GM19438 (cell line): ENCODE data around the gene CCL20.
"Not testable (repeated sequence)": the region's sequence is repeated elsewhere in the genome, so short reads cannot be mapped to it uniquely, and the experiment has no call there.

Experiments
- ATAC-seq: cut with Tn5 transposase; IDR thresholded peaks from one replicate; pipeline ENCODE4 v1.9.1; 2021; ENCODE audit warnings: low read depth; ENCODE audit not compliant: unreplicated experiment

The CCL20 gene

GRCh38 chr2:227828477-227828912 is 14.9 kb downstream of the CCL20 start:
- ATAC-seq, result no peak

DNA sequence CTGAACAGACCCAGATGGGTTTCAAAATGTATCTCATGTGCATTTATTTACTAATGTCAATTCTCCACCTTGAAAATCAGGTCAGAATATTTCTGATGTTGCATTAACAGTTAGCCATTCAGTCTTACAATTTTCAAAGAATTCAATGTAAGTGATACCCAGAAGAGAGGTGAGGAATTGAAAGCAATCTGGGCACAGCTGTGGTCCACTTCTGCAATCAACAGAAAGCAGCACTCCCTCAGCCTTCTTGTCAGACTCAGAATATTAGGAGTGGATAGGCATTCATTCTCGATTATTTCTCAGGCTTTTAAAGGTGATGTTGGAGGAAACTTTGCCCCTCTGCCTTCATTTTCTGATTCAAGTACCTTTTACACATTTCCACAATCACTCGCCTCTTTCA is 15.7 kb downstream of the CCL20 start:
- no peak for ATAC-seq

- no peak for ATAC-seq
Measured at GRCh38 chr2:227834423-227834822, 20.8 kb downstream of the CCL20 start.

- ATAC-seq, result no peak
Measured at GRCh38 chr2:227834916-227835650, 21.4 kb downstream of the CCL20 start.

DNA sequence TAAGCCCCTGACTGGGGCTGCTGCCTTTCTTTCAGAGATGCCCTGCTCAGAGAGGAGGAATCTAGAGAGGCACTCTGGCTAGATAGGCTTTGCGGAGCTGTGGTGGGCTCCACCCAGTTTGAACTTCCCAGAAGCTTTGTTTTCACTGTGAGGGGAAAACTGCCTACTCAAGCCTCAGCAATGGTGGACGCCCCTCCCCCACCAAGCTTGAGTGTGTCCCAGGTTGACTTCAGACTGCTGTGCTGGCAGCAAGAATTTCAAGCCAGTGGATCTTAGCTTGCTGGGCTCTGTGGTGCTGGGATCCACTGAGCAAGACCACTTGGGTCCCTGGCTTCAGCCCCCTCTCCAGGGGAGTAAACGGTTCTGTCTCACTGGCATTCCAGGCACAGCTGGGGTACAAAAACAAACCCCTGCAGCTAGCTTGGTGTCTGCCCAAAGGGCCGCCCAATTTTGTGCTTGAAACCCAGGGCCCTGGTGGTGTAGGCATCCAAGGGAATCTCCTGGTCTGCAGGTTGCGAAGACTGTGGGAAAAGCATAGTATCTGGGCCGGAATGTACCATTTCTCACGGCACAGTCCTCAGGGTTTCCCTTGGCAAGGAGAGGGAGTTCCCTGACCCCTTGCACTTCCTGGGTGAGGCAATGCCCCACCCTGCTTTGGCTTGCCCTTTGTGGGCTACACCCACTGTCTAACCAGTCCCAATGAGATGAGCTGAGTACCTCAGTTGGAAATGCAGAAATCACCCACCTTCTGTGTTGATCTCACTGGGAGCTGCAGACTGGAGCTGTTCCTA is 25.9 kb downstream of the CCL20 start:
- ATAC-seq, result not testable (repeated sequence)

GRCh38 chr2:227846831-227847230 is 33.2 kb downstream of the CCL20 start:
- no peak for ATAC-seq

GRCh38 chr2:227848146-227848545 is 34.5 kb downstream of the CCL20 start:
- ATAC-seq, result no peak

DNA sequence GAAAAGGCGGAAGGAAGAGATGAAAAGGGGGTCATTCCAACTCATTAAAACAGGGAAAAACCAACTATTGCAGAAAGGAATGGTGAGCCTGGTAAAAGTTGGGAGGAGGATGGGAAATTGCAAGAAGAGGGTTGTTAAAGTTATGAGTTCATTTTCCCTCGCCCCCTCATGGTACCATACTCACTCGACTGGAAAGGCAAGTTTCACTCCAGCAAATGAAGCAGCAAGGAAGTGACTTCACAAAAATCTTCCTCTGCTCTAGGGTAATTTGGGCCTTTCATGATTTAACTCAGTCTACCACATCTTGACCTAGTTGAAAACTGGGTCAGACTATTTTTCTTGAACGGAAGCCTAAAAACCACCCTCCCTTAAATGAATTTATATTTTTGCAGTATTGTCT is 34.9 kb downstream of the CCL20 start:
- ATAC-seq, result no peak

DNA sequence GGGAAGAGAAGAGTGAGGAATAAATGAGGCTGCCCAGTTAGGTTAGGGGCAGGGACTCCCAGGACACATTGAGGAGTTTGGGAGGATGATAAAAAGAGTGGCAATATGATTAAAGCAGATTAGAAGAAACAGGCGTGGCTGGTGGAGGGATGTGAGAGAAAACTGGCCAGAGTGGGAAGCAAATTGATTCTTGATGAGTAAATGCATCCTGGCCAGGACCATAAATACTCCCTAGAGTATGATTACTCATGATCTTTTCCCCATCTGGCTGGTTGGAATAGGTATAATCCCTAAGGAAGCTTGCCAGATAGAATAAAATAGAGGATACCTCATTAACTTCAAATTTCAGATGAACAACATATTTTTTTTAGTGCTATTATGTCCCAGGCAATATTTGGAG is 36.3 kb downstream of the CCL20 start:
- ATAC-seq, result no peak

DNA sequence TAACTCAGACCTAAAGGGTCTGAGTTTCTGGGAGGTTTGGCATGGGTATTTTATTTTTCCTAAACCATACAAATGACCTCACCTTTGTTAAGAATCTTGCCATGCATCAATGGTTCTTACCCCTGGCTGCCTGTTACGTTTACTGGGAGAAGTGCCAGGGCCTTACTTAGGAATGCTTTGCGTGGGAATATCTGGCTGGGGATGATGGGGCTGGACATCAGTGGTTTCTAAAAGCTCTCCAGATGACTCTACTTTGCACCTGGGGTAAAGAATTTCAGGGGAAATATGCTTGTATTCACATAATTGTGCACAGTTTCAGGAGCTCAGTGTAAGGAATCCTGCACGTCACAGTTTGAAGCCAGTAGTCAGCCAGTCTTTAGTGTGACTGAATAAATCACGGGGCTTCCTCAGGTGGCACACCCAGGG is 39.6 kb downstream of the CCL20 start:
- ATAC-seq, result no peak

DNA sequence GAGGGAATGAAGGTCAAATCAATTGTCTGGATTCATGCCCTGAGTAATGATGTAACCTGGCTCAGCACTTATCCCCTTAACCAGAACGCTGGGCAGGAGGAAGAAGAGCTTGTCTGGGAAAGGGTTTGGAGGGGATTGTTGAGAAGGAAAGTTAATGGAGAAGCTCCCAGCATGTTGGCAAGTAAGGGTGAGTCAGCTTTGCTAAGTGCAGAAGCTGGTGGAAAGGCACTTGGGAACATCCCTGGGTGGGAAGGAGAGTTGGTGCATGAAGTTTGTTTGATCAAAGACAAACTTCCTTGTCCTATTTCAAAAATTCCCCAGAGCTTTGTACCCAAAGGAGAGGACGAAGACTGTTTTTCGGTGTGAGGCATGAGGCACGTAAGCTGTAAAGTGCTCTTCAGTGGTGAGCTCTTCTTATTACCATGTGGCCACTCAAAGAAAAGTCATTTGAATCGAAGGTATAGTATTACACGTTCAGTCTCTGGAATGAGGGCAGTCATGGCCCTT is 40.2 kb downstream of the CCL20 start:
- no peak for ATAC-seq

DNA sequence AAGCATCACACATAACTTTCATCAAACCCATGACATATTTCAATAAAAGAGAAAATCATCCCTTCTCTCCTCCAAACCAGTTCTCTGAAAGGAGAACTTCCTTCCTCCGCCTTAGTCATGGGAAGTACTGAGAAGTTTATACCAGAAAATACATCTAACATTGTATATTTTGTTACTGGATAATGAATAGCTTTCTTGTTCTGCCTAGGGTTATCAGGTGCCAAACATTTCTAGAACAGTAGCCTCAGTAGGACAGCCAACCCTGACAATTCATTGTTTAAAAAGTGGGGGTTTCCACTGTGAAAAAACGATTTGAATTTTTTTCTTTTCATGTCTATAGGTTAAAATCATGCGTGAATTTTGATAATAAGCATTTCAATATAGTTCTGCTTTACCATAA is 41.8 kb downstream of the CCL20 start:
- ATAC-seq, result no peak

GRCh38 chr2:227856697-227857096 is 43.1 kb downstream of the CCL20 start:
- ATAC-seq, result no peak

- no peak for ATAC-seq
Measured at GRCh38 chr2:227860221-227860641, 46.6 kb downstream of the CCL20 start.

DNA sequence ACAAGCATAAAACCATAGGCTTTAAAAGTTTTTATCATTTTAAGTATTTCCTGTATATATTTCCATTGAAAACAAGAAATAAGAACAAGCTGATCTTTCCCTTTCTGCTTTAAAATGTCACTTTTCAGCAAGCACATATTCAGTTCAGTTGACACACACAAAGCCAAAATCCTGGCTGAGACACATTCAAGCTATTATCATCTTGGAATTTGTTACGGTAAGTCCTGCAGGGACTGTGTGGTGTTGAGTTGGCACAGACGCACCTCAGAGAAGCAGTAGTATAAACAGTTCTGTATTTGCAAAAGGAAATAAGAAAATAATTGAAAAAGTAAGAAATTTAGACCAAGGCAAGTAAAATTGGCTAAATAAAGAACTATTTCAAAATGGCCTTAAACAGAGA is 47.4 kb downstream of the CCL20 start:
- ATAC-seq, result no peak

GRCh38 chr2:227862227-227862740 is 48.6 kb downstream of the CCL20 start:
- ATAC-seq, result no peak

DNA sequence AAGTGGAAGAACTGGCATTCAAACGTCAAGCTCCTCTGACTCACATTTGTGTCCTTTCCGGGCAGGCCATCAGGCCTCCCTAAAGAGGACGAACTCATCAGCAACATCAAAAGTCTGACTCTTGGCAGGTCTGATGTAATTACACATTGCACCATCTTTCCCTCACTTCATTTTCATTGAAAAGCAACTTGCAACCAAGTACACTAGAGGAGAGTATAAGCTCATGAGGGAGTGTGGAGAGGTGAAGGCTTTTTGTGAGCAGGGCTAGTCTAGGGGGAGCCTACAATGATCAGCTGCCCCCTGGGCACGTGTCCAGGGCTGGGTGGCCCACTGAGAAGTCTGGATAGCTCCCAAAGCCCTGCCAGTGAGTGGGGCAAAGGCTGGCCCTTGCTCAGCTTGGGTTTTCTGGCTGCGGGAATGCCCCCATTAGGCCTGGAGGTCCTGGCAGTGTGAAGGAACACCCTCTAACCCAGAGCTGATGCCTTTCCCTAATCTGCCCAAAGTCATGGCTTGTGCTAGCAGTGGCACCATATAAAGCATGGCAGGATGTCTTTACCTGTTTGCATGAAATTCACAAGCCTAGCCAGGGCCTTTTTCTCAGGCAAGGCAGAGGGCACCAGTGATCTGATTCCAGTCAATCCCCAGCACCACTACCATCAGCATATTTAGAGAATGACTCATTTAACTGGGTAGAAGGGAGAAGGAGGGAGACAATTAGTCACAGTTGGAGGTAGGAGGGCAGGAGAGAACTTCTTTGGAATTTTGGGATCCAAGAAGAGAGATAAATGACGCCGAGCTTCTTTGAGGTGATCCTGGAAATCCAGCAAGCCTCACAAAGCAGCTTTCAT is 49.3 kb downstream of the CCL20 start:
- no peak for ATAC-seq

DNA sequence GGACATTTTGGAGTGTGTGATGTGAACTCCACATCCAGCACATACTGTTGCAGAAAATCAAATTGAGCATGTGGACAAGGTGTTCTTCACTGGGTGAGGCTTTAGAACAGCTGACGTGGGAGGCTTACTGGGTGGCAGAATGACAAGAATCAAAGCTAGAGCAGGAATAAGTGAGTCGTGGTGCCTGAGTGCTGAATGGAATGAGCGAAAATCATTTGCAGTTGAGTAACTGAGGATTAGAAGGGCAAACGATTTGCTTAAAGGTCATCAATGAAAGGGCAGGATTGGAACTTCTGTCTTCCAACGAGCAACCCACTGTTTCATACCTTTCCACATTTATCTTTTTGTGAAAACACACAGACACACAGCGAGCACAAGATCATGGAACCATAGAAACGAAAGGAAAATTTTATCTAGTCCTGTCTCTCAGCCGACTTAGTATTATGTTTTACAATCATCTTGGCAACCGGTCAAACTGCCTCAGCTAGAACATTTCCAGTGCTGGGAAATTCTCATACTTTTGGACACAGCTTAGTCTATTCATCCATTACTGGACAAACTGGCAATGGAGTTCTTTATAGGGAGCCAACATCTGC is 50.6 kb downstream of the CCL20 start:
- no peak for ATAC-seq

GRCh38 chr2:227865291-227865690 is 51.6 kb downstream of the CCL20 start:
- ATAC-seq, result no peak
